Smooth muscle cell of the brain vasculature (primary cell): Measurements from ENCODE around the gene ERP27.

Experiments
- DNase-seq: peaks from one replicate; pipeline ENCODE4 v3.0.0-alpha.2; 2012; ENCODE audit warnings: low read depth, low spot score

The ERP27 gene

GRCh38 chr12:14936224-14936861 lies 2.0 kb downstream of the ERP27 start:
- no peak for DNase-seq

- no peak for DNase-seq
Observed at GRCh38 chr12:14935031-14935430, 3.3 kb downstream of the ERP27 start.

GRCh38 chr12:14934511-14934910 lies 3.8 kb downstream of the ERP27 start:
- no peak for DNase-seq

- no peak for DNase-seq
Observed at GRCh38 chr12:14931791-14932560, 6.4 kb downstream of the ERP27 start.

GRCh38 chr12:14931359-14931758 lies 7.0 kb downstream of the ERP27 start:
- no peak for DNase-seq

- DNase-seq: no peak
Observed at GRCh38 chr12:14930299-14930698, 8.0 kb downstream of the ERP27 start.

GRCh38 chr12:14928931-14929330 lies 9.4 kb downstream of the ERP27 start:
- DNase-seq: no peak

- DNase-seq: no peak
Observed at GRCh38 chr12:14927267-14927666, 11.1 kb downstream of the ERP27 start.

GRCh38 chr12:14924541-14924940 lies 13.8 kb downstream of the ERP27 start:
- no peak for DNase-seq

- no peak for DNase-seq
Observed at GRCh38 chr12:14923944-14924343, 14.4 kb downstream of the ERP27 start.

GRCh38 chr12:14921218-14921617 lies 17.1 kb downstream of the ERP27 start:
- no peak for DNase-seq

GRCh38 chr12:14920475-14921126 lies 17.7 kb downstream of the ERP27 start:
- DNase-seq: no peak

GRCh38 chr12:14919455-14919854 lies 18.9 kb downstream of the ERP27 start:
- no peak for DNase-seq

- DNase-seq: no peak
Observed at GRCh38 chr12:14915736-14916135, 22.6 kb downstream of the ERP27 start.

GRCh38 chr12:14913381-14913781 lies 25.0 kb downstream of the ERP27 start:
- no peak for DNase-seq

- no peak for DNase-seq
Observed at GRCh38 chr12:14911131-14911530, 27.2 kb downstream of the ERP27 start.

- no peak for DNase-seq
Observed at GRCh38 chr12:14910090-14910915, 28.0 kb downstream of the ERP27 start.

GRCh38 chr12:14907953-14908352 lies 30.4 kb downstream of the ERP27 start:
- no peak for DNase-seq

- DNase-seq: no peak
Observed at GRCh38 chr12:14906114-14906513, 32.2 kb downstream of the ERP27 start.

GRCh38 chr12:14905269-14906004 lies 32.9 kb downstream of the ERP27 start:
- DNase-seq: no peak

- no peak for DNase-seq
Observed at GRCh38 chr12:14904854-14905253, 33.5 kb downstream of the ERP27 start.
